Measurements from ENCODE around the gene GARRE1.
"Not testable (repeated sequence)": the region's sequence is repeated elsewhere in the genome, so short reads cannot be mapped to it uniquely, and the experiment has no call there.

The GARRE1 gene

DNA sequence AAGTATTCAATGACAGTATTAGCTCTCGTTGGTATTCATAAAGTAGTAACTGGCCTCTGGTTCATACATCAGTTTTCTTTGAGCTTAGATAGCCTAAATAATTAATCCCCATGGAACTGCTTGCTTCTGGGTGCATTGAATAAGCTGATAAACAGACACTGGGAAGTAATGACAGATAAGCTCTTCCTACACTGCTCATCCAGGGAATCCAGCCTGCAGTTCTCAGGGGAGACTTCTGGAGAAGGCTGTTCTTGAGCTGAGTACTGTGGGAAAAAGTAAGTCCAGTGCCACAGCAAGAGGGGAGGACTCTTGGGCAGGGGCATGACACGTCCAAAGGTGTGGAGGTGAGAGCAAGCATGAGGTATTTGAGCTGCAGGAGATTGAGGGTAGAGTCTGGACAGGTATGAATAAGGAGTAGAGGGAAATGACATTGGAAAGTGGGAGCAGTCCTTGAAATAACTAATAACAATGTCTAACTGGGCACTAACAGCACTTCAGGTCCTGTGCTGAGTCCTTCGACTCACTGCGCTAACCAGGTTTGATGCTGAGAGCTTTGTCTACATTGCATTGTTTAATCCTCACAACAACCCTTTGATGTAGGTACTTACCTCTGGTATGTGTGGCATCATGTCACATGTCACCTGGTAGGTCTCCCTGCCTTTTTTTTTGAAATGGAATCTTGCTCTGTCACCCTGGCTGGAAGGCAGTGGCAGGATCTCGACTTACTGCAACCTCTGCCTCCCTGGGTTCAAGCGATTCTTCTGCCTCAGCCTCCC, 7.2 kb downstream of the GARRE1 start:
- no peak for DNase-seq

- DNase-seq: no peak
Observed at GRCh38 chr19:34263745-34264237, 9.4 kb downstream of the GARRE1 start.

DNA sequence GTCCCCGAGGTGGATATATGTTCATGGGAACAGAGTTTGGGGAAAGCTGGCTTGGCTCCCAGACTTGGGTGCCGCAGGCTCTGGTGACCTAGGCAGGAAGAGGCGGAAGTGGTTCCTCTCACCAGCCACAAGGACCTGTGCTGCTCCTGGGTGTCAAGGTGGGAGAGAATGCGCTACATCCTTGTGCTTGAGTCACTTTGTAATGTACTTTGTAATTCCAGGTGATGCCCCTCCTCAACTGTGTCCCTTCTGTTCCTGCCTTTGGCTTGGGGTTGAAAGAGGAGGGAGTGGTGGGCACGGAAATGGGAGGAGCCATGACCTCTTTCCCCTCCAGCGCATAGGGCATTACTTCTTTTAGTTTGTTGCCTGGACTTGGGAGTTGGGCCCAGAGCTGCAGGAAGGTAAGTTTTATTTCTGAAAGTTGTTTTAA, 10.9 kb downstream of the GARRE1 start:
- no peak for DNase-seq

DNA sequence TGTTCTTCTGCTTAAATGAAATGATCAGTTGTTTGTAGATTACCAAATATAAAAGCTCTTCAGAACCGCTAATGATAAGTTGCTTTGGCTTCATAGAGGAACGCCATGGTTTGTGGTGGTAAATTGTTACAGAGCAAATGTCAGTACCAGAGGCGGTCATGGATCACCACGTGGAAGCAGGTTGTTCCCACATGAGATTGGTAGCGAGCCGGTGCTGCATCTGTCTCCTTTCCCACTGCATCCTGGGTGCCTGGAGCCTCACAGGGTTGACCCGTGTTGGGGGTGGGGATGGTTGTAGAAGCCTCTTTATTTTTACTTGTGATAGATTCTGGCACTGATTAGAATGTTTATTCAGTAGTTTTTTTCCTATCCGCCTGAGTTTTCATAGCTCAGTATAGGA, 14.7 kb downstream of the GARRE1 start:
- no peak for DNase-seq

DNA sequence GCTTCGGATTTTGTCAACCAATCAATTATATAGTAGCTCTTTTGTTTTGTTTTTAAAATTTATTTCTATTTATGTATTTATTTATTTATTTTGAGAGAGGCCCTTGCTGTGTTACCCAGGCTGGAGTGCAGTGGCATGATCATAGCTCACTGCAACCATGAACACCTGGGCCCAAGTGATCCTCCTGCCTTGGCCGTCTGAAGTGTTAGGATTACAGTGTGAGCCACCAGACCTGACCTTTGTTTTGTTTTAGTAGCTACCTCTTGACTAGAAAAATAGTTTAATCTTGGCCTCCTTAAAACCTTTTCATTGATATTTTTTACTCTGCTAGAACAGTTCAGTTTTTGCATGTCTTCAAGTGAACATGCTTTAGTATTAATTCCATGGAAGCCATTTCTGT, 15.1 kb downstream of the GARRE1 start:
- no peak for DNase-seq

DNA sequence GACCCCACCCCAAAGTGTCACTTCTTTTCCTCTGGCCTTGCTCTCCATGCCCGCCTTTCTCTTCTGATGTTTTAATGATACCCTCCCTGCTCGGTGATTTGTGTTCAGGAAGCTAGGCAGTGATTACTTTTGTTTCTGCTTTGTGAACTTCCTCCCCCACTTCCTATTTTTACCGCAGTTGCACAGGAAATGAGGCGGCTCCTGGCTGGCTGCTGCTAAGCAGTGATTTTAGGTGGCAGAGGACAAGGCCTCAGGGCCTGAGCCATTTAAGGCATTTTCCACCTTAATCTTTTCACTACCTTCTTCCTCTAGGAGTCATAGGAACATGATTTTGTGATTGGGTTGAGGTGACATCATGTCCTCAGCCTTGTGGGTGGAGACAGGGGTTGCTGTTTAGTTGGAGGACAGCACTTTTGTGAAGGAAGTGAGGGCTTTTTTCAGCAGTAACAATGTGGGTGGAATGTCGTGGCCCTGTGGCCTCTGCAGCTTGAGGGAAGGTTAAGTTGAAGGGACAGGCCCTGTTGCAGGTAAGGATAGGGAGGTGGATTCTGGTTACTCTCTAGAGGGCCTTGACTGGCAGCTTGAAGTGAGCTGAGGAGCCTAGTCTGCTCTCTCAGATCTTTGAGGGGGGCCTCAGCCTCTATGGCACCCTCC, 15.7 kb downstream of the GARRE1 start:
- peak; percentile 67 for DNase-seq

DNA sequence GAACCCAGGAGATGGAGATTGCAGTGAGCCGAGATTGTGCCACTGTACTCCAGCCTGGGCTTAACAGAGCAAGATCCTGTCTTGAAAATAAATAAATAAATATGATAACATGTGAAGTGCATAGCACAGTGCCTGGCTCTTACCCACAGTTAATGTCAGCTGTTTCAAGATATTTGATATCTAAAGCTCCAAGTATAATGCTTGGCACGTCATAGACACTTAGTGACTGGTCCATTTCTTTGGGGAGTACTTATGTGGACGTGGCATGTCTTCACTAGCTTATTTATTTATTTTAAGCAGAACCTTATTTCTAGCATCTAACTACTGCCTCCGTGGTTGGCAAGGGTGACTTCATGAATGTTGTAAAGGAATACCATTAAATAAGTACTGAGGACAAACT, 18.8 kb downstream of the GARRE1 start:
- DNase-seq: no peak

DNA sequence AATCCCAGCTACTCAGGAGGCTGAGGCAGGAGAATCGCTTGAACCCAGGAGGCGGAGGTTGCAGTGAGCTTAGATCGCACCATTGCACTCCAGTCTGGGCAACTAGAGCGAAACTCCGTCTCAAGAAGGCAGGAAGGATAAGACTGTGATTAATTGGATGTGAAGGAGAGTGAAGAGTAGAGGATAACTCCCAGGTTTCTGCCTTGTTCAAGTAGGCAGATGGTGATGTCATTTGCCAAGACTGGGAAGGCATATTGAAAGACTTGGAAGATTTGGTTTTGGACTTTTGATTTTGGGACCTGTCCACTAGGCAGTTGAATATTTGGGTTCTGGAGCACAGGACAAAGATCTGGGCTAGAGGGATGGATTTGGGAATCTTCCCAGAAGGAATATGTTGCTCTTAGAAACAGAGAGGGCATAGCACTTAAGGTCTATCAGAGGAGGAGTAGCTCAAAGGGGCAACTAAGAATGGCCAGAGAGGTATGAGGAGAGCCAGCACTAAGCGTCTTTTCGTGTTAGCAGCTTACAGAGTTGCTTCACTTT, 20.0 kb downstream of the GARRE1 start:
- DNase-seq: no peak

DNA sequence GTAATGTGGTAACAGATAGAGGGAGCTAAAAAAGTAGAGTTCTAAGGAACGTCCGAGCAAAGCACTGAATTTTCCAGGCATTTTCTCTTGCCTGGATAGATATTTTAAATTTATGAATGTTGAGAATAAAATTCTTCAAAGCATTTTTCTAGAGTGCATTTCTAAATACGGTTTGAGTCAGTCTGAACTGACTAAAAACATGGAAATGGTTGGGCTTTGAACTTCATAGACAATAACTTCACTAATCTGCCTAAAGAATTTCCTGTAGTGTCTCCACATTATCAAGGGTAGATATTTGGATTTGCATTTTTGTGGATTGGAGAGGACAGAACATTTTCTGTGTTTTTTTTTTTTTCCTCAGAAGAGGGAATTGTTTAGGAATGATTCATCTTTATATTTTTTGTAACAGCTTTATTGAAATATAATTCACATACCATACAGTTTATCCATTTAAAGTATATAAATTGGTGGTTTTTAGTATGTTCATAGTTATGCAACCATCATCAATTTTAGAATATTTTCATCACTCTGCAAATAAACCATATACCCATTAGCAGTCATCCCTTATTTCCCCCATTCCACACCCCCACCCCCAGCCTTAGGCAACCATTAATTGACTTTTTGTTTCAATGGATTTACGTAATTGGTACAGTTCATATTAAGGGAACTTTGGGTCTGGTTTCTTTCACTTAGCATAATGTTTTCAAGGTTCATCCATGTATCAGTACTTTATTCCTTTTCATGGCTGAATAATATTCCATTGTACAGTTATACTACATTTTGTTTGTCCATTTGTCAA, 20.7 kb downstream of the GARRE1 start:
- no peak for DNase-seq

- DNase-seq: no peak
Observed at GRCh38 chr19:34275705-34276104, 21.4 kb downstream of the GARRE1 start.

DNA sequence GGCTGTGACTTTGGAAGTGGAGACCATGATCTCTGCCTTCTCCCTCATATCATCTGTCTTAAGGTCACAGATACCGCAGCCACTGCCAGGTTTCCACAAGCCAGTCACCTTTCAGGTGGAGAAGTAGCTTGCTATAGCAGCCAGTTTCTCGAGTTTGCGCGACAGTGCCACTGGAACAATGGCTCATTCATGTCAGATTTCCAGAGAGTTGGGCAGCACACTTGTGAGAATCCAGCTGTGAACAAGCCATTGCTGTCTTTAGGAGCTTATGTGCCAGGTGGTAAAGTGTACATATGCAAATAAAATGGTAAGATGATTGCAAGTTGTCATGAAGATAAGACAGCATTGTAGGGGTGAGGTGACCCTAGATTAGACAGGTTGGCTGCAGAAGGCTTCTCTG, 22.3 kb downstream of the GARRE1 start:
- no peak for DNase-seq

DNA sequence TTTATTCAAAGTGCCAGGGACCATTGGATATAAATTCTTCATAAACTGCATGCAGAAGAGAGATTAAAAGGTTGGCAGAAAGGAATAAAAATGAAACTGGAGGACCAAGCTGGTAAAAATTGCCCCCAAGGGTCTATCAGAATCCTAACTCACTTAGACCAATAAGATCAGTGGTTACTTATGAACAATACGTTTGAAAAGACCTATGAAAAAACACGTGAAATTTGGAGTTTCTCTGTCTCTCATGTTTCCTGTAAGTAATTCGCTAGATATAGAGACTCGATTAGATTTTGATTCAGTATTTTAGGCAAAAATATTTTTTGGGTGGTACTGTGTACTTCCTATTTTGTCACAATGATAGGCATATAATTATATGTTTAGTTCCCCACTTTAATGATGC, 22.9 kb downstream of the GARRE1 start:
- no peak for DNase-seq

DNA sequence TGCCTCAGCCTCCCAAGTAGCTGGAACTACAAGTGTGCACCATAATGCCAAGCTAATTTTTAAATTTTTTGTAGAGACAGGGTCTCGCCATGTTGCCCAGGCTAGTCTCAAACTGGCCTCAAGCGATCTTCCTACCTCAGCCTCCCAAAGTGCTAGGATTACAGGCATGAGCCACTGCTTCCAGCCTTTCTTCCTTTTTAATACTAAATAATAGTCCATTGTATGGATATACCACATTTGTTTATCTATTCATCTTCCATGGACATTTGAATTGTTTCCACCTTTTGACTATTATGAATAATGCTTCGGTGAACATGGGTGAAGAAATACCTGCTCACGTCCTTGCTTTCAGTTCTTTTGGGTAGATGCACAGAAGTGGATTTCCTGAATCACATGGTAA, 24.4 kb downstream of the GARRE1 start:
- DNase-seq: no peak

- DNase-seq: not testable (repeated sequence)
Observed at GRCh38 chr19:34281444-34281843, 27.1 kb downstream of the GARRE1 start.

DNA sequence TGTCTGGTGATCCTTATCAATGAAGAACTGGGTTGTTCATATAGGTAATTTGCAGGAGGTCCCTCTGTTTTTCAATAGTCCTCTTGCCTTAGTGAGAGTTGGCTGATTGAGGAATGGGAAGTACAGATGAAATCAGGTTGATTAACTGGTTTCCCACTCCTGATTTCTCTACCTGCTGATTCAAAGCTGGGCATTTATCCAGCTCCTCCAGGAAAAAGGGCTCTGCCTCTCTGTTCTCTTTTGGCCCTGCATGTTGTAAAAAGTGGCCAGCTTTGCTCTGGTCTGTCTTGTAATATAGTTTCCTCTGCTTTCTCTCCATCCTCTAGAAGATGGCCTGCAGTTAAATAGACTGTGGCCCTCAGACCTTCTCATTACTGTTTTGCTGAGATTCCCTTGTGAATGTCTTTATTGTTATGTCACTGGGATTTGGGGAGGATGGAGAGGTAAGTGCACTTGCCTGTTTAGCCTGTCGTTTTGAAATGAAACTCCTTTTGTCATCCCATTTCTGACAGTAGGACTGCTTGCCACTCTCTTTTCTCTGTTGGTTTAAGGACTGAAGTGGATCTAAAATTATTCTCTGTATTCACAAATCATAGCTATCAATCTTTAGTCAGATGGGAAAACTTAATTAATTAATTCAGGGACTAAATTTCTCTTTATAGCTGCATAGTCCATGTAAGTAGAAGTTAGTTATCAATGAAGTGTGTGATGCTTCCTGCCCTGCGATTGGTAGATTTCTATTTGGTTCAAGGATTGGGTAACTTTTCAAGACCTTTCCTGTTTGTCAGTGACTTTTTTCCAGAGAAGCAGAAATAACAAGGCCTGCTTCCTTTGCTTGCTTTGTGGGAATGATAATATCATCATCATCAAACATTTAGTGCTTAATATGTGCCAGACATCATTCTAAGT, 28.5 kb downstream of the GARRE1 start:
- DNase-seq: no peak

GRCh38 chr19:34284505-34284904, 30.2 kb downstream of the GARRE1 start:
- no peak for DNase-seq

- no peak for DNase-seq
Observed at GRCh38 chr19:34287662-34288140, 33.3 kb downstream of the GARRE1 start.

DNA sequence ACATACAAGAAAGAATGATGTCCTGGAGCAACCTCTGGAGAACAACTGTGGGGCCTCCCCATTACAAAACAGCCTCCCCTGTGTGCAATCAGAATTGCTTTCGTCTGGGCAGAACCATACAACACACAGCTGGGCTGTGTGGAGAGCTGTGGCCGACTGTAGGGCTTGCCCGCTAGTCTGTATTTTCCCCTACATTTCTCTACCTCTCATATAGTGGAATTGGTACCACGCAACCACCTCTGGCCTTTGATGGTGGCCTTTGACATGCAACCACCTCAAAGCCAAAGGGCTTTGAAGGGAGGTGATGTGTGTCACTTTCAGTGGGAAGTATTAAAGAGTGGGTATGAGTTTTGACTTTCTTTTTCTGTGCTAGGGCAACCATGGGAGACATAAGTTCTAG, 34.0 kb downstream of the GARRE1 start:
- no peak for DNase-seq

DNA sequence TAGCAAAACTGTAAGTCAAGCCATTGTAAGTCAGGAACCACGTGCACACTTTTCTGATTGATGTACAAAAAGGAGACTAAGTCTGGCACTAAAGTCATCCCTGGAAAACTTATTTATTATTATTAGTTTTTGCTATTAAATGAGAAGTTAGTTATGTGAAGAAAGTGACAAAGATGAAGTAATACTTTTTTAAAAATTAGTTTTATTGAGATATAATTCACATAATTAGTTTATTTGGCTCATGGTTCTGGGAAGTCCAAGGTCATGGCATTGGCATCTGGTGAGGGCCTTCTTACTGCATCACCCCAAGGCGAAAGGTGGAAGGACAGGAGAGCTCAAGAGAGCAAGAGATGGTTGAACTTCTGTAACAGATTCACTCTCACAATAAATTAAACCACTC, 36.9 kb downstream of the GARRE1 start:
- DNase-seq: no peak

DNA sequence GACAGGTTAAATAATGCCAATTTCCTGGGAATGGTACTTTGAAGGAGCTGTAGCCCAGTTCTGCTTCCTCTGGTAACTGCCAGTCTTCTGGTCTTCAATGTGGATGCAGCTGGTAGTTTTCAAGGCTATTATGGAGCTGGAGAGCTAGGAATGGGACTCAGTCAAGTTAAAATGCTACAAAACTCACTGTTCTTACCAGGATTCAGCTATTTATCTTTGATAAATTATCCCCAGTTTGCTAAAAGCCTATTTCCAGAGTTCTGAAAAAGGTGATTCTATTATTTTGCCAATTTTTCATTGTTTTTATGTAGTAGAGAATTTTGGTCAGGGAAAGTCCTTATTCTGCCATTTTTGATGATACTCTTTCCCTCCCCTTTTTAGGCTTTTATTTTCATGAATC, 40.7 kb downstream of the GARRE1 start:
- DNase-seq: no peak

DNA sequence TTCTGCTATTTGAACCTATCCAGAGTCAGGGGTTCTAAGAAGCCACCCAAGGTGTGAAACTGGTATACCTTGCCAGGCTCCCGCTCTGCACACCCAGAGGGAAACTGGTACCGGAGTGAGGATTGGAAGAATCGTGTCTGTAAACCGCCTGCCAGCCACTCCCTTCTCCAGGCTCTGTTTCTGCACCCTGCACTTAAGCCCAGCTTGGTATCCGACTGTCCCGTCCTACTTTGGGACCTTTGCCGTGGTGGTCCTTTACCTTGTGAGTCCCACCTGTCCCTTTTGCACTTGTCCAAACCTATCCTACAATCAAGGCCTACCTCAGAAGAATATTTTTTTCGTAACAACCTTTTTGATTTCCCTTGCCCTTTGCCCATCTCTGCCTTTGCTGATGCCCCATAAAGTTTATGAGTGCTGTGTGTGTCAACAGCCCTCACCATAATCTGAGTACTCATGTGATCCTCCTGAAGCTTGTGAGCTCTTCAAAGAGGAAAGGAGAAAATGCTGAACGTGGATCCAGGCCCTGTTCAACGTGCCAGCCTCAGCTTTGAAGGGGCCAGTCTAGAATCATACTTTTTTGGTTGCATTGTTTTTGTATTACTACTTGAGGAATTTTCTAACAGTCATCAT, 44.7 kb downstream of the GARRE1 start:
- DNase-seq: no peak

- no peak for DNase-seq
Observed at GRCh38 chr19:34299576-34299975, 45.2 kb downstream of the GARRE1 start.

Data from effector CD4-positive, alpha-beta T cell (primary cell).